Astrocyte (in vitro differentiated cells and primary cell): ENCODE results near the gene CROCC2. TPM values are rescaled to one million over a fixed set of nuclear protein-coding genes. Genes with fewer than 3 reads are reported as not detected.

Source experiments
- DNase-seq: peaks from one replicate; pipeline ENCODE4 v3.0.0-alpha.2; 2010; ENCODE audit warnings: low read depth
- FAIRE-seq: peaks from 2 replicates; lab custom pipeline; 2011; peaks lifted over from hg19 to GRCh38; lab: Jason Lieb, UNC
- H2AFZ ChIP-seq: 2 replicates; pipeline ENCODE4 v1.6.0; 2012; ENCODE audit warnings: low read depth, low read length, inconsistent platforms
- H3K27ac ChIP-seq: 2 replicates; pipeline ENCODE4 v1.5.1; 2011; ENCODE audit warnings: low read depth, low read length, inconsistent platforms
- H3K27me3 ChIP-seq: 2 replicates; pipeline ENCODE4 v1.6.0; 2011; ENCODE audit warnings: low read length, inconsistent platforms; ENCODE audit not compliant: insufficient read depth
- H3K36me3 ChIP-seq: 2 replicates; pipeline ENCODE4 v1.5.1; 2011; ENCODE audit warnings: low read length, inconsistent platforms; ENCODE audit not compliant: insufficient read depth
- H3K4me1 ChIP-seq: 2 replicates; pipeline ENCODE4 v1.5.1; 2011; ENCODE audit warnings: low read length, inconsistent platforms; ENCODE audit not compliant: insufficient read depth
- H3K4me2 ChIP-seq: 2 replicates; pipeline ENCODE4 v1.6.0; 2012; ENCODE audit warnings: low read length, inconsistent platforms
- H3K4me3 ChIP-seq: 2 replicates; pipeline ENCODE4 v1.5.1; 2011; ENCODE audit warnings: low read depth, mild to moderate bottlenecking, low read length, inconsistent platforms; ENCODE audit not compliant: insufficient read depth
- H3K79me2 ChIP-seq: 2 replicates; pipeline ENCODE4 v1.6.0; 2012; ENCODE audit warnings: mild to moderate bottlenecking, low read length, inconsistent platforms; ENCODE audit not compliant: insufficient read depth
- H3K9ac ChIP-seq: 2 replicates; pipeline ENCODE4 v1.6.0; 2012; ENCODE audit warnings: mild to moderate bottlenecking, low read length, inconsistent platforms
- H3K9me3 ChIP-seq: 2 replicates; pipeline ENCODE4 v1.5.1; 2012; ENCODE audit warnings: low read depth, mild to moderate bottlenecking, low read length, inconsistent platforms; ENCODE audit not compliant: insufficient read depth
- H4K20me1 ChIP-seq: 2 replicates; pipeline ENCODE4 v1.6.0; 2012; ENCODE audit warnings: low read length, inconsistent platforms; ENCODE audit not compliant: insufficient read depth
- H3K27ac Mint-ChIP-seq: one replicate; pipeline ENCODE4 v1.8.0; 2021; ENCODE audit warnings: mild to moderate bottlenecking, mixed read lengths; ENCODE audit not compliant: unreplicated experiment
- H3K27me3 Mint-ChIP-seq: one replicate; pipeline ENCODE4 v1.8.0; 2021; ENCODE audit warnings: low read depth, mixed read lengths; ENCODE audit not compliant: unreplicated experiment
- H3K36me3 Mint-ChIP-seq: one replicate; pipeline ENCODE4 v1.8.0; 2021; ENCODE audit warnings: low read depth, mixed read lengths; ENCODE audit not compliant: unreplicated experiment
- H3K4me1 Mint-ChIP-seq: one replicate; pipeline ENCODE4 v1.8.0; 2021; ENCODE audit warnings: low read depth, mixed read lengths; ENCODE audit not compliant: unreplicated experiment
- H3K4me3 Mint-ChIP-seq: one replicate; pipeline ENCODE4 v1.8.0; 2021; ENCODE audit warnings: mild to moderate bottlenecking, moderate library complexity, mixed read lengths; ENCODE audit not compliant: unreplicated experiment
- H3K9me3 Mint-ChIP-seq: one replicate; pipeline ENCODE4 v1.8.0; 2021; ENCODE audit warnings: mild to moderate bottlenecking, mixed read lengths; ENCODE audit not compliant: unreplicated experiment
- CTCF ChIP-seq: IDR thresholded peaks from 2 replicates; pipeline ENCODE4 v1.5.1; 2011; ENCODE audit warnings: low read depth, mild to moderate bottlenecking, inconsistent platforms, low read length, moderate library complexity; ENCODE audit not compliant: insufficient read depth
- EZH2 ChIP-seq: IDR thresholded peaks from 2 replicates; pipeline ENCODE4 v1.6.1; 2012; ENCODE audit warnings: mild to moderate bottlenecking, low read length, inconsistent platforms; ENCODE audit not compliant: insufficient read depth
- total RNA-seq: library from RNA; stranded (reverse); gene quantifications from 2 replicates; pipeline ENCODE4 v1.2.1, GENCODE V29; 2021

CROCC2 gene
- total RNA-seq, 1 donor from 2014 or later: not detected

- Histone ChIP-seq H3K4me1 (no peaks in the 10 kb centered on the region), H3K9ac (no peak overlapping the region), H3K27ac (no peak overlapping the region), H3K27me3 (peaks cover 15% of the 10 kb centered on the region), H2AFZ (no peak overlapping the region), H3K4me3 (no peak overlapping the region), H3K4me2 (no peak overlapping the region), H3K79me2 (no peaks in the 10 kb centered on the region), H3K9me3 (peaks cover 2% of the 10 kb centered on the region), H3K36me3 (no peaks in the 10 kb centered on the region), H4K20me1 (no peaks in the 10 kb centered on the region)
- H3K4me3 Mint-ChIP-seq: no peak overlapping the region
- DNase-seq: no peak
- TF ChIP-seq CTCF: no peak
- TF ChIP-seq EZH2: no peak
- H3K27ac Mint-ChIP-seq: no peak overlapping the region
- no peaks in the 10 kb centered on the region for H3K4me1 Mint-ChIP-seq
- peaks cover 43% of the 10 kb centered on the region for H3K27me3 Mint-ChIP-seq
- H3K36me3 Mint-ChIP-seq: no peaks in the 10 kb centered on the region
- FAIRE-seq: no peak
- H3K9me3 Mint-ChIP-seq: no peaks in the 10 kb centered on the region
These were observed 857 bp upstream of the CROCC2 start for GRCh38 chr2:240905176-240905781.

GRCh38 chr2:240906911-240907590 lies 915 bp downstream of the CROCC2 start:
- Histone ChIP-seq H3K79me2 (no peaks in the 10 kb centered on the region), H3K9me3 (no peaks in the 10 kb centered on the region), H3K27ac (no peak overlapping the region), H3K4me2 (no peak overlapping the region), H3K4me1 (peaks cover 5% of the 10 kb centered on the region), H3K36me3 (no peaks in the 10 kb centered on the region), H3K9ac (no peak overlapping the region), H4K20me1 (no peaks in the 10 kb centered on the region), H3K27me3 (peaks cover 15% of the 10 kb centered on the region), H2AFZ (no peak overlapping the region), H3K4me3 (no peak overlapping the region)
- H3K27ac Mint-ChIP-seq: no peak overlapping the region
- TF ChIP-seq CTCF: no peak
- peak; percentile 33 for TF ChIP-seq EZH2
- FAIRE-seq: no peak
- no peaks in the 10 kb centered on the region for H3K9me3 Mint-ChIP-seq
- H3K27me3 Mint-ChIP-seq: peaks cover 38% of the 10 kb centered on the region
- no peak overlapping the region for H3K4me3 Mint-ChIP-seq
- H3K4me1 Mint-ChIP-seq: peaks cover 3% of the 10 kb centered on the region
- DNase-seq: no peak
- H3K36me3 Mint-ChIP-seq: no peaks in the 10 kb centered on the region
